Right atrium auricular region (tissue), 2 donors: ENCODE results near the gene FBN2. TPM values are rescaled to one million over a fixed set of nuclear protein-coding genes. Genes with fewer than 3 reads are reported as not detected.

Experiments
- DNase-seq: peaks from one replicate; pipeline ENCODE4 v3.0.0-alpha.2; 2019; ENCODE audit warnings: low spot score
- H3K27ac ChIP-seq, 2 donors: fragments of 200-600 bp; sonication (generic); 1 replicate in 1 of 2; 2 replicates in 1 of 2; pipeline ENCODE4 v1.5.1; 2016 to 2019
- H3K27me3 ChIP-seq, 2 donors: fragments of 200-600 bp; sonication (generic); one replicate each; pipeline versions ENCODE4 v1.5.1 to v1.6.0; 2017 to 2019
- H3K36me3 ChIP-seq: fragments of 200-600 bp; sonication (generic); one replicate; pipeline ENCODE4 v1.5.1; 2016
- H3K4me1 ChIP-seq, 2 donors: fragments of 200-600 bp; sonication (generic); one replicate each; pipeline versions ENCODE4 v1.5.1 to v1.6.0; 2017 to 2019
- H3K4me3 ChIP-seq, 2 donors: fragments of 200-600 bp; sonication (generic); 1 replicate in 1 of 2; 2 replicates in 1 of 2; pipeline ENCODE4 v1.5.1; 2017 to 2019; ENCODE audit warnings: mild to moderate bottlenecking in 1 of 2, moderate library complexity in 1 of 2
- H3K9me3 ChIP-seq, 2 donors: fragments of 200-600 bp; sonication (generic); one replicate each; pipeline ENCODE4 v1.5.1; 2019
- CTCF ChIP-seq, 2 donors: fragments of 200-600 bp; sonication (generic); IDR thresholded peaks; one replicate each; pipeline ENCODE4 v1.5.1; 2019; ENCODE audit warnings: antibody characterized with exemption in 2 of 2
- total RNA-seq, 2 donors: library from RNA; depleted of rRNA; stranded (reverse); fragments of >200 nt; gene quantifications; one replicate each; pipeline ENCODE4 v1.1.0, GENCODE V29; 2016

Gene FBN2
- total RNA-seq, 2 donors from 2014 or later = 1.1 to 4.6 TPM

- Histone ChIP-seq H3K27ac (peak overlapping the region; percentile 70 to 80), H3K27me3 (peaks cover 0 to 8% of the 10 kb centered on the region in 2 donors), H3K36me3 (no peaks in the 10 kb centered on the region), H3K4me1 (peaks cover 0 to 31% of the 10 kb centered on the region in 2 donors), H3K9me3 (no peaks in the 10 kb centered on the region), H3K4me3 (peak overlapping the region; percentile 47 to 59)
- DNase-seq = no peak
- no peak for TF ChIP-seq CTCF (IDR thresholded peaks at IDR 0.05)
Measured at GRCh38 chr5:128538250-128539037, 399 bp upstream of the FBN2 start.

- Histone ChIP-seq H3K27ac (peak overlapping the region; percentile 70 to 80), H3K27me3 (peaks cover 0 to 8% of the 10 kb centered on the region in 2 donors), H3K4me3 (peak overlapping the region; percentile 47 to 59), H3K9me3 (no peaks in the 10 kb centered on the region), H3K4me1 (peaks cover 0 to 31% of the 10 kb centered on the region in 2 donors), H3K36me3 (no peaks in the 10 kb centered on the region)
- no peak for DNase-seq
- no peak for TF ChIP-seq CTCF (IDR thresholded peaks at IDR 0.05)
Measured at GRCh38 chr5:128537221-128537999, 635 bp downstream of the FBN2 start.

- peaks cover 0 to 8% of the 10 kb centered on the region in 2 donors for H3K27me3 ChIP-seq
- no peak for DNase-seq
- H3K27ac ChIP-seq = peak overlapping the region; percentile 70 to 80
Measured at GRCh38 chr5:128536254-128537220, 1.5 kb downstream of the FBN2 start.

GRCh38 chr5:128535251-128535650 lies 2.8 kb downstream of the FBN2 start:
- Histone ChIP-seq H3K4me3 (no peak overlapping the region), H3K36me3 (no peaks in the 10 kb centered on the region), H3K27me3 (peaks cover 0 to 8% of the 10 kb centered on the region in 2 donors), H3K9me3 (no peaks in the 10 kb centered on the region), H3K4me1 (peaks cover 0 to 31% of the 10 kb centered on the region in 2 donors), H3K27ac (peak overlapping the region in 1 of 2 donors; percentile 14)
- DNase-seq = no peak
- TF ChIP-seq CTCF (IDR thresholded peaks at IDR 0.05) = no peak

More at GRCh38 chr5:128536254-128537220, 1.5 kb downstream of the FBN2 start:
- Histone ChIP-seq H3K4me3 (peak overlapping the region; percentile 47 to 59), H3K36me3 (no peaks in the 10 kb centered on the region), H3K4me1 (peaks cover 0 to 31% of the 10 kb centered on the region in 2 donors), H3K9me3 (no peaks in the 10 kb centered on the region)
- TF ChIP-seq CTCF (IDR thresholded peaks at IDR 0.05) = no peak

GRCh38 chr5:128534726-128535125 lies 3.3 kb downstream of the FBN2 start:
- Histone ChIP-seq H3K27me3 (peaks cover 0 to 8% of the 10 kb centered on the region in 2 donors), H3K9me3 (no peaks in the 10 kb centered on the region), H3K4me1 (peaks cover 0 to 31% of the 10 kb centered on the region in 2 donors), H3K4me3 (no peak overlapping the region), H3K36me3 (no peaks in the 10 kb centered on the region), H3K27ac (no peak overlapping the region)
- DNase-seq = no peak
- TF ChIP-seq CTCF (IDR thresholded peaks at IDR 0.05) = no peak
